IMR-90 (cell line): Measurements from ENCODE around the gene ATXN10. TPM values are rescaled to one million over a fixed set of nuclear protein-coding genes. Genes with fewer than 3 reads are reported as not detected.

Experiments
- ATAC-seq: fragments of 200-7000 bp; cut with Tn5 transposase; 2 replicates; pipeline ENCODE4 v1.9.1; 2020; ENCODE audit warnings: low read depth, mild to moderate bottlenecking, moderate library complexity
- BruUV-seq: library from RNA; stranded (reverse); fragments of 400-500 nt; replicated peaks from 2 replicates; lab custom pipeline; 2021; lab: Mats Ljungman, UMichigan
- CTCF ChIA-PET: fragments of 300-600 bp; formaldehyde crosslinking; extraction: SDS; loops from one replicate; lab custom pipeline; 2021; ENCODE audit warnings: antibody characterized with exemption; lab: Yijun Ruan, JAX
- POLR2A ChIA-PET: fragments of 300-600 bp; sonication (Branson Sonifier 250); formaldehyde crosslinking; loops from one replicate; lab custom pipeline; 2022; ENCODE audit warnings: antibody characterized with exemption; ENCODE audit not compliant: unreplicated experiment; lab: Charles Lee
- DNase-seq: peaks from one replicate; pipeline ENCODE4 v3.0.0; 2013
- H2AFZ ChIP-seq: replicated peaks from 2 replicates; pipeline ENCODE3; 2013; ENCODE audit warnings: low read length, mild to moderate bottlenecking; ENCODE audit not compliant: poor library complexity
- H2AK5ac ChIP-seq: 2 replicates; pipeline ENCODE4 v1.6.1; 2013; ENCODE audit warnings: low read depth, low read length, inconsistent platforms
- H2AK9ac ChIP-seq: replicated peaks from 2 replicates; pipeline ENCODE3; 2013; ENCODE audit warnings: mild to moderate bottlenecking, low read depth, low read length, moderate library complexity; ENCODE audit not compliant: poor library complexity
- H2BK120ac ChIP-seq: 2 replicates; pipeline ENCODE4 v1.6.1; 2013; ENCODE audit warnings: low read depth, low read length, inconsistent platforms
- H2BK15ac ChIP-seq: 3 replicates; pipeline ENCODE4 v1.6.1; 2013; ENCODE audit warnings: low read depth, low read length, inconsistent platforms
- H2BK20ac ChIP-seq: 2 replicates; pipeline ENCODE4 v1.6.1; 2013; ENCODE audit warnings: low read depth, mild to moderate bottlenecking, inconsistent platforms, low read length, moderate library complexity
- H2BK5ac ChIP-seq: 2 replicates; pipeline ENCODE4 v1.6.1; 2013; ENCODE audit warnings: mild to moderate bottlenecking, low read depth, low read length, inconsistent platforms; ENCODE audit not compliant: poor library complexity, severe bottlenecking
- H3K14ac ChIP-seq: replicated peaks from 2 replicates; pipeline ENCODE4 v1.6.1; 2013; ENCODE audit warnings: low read depth, low read length, inconsistent platforms
- H3K18ac ChIP-seq: 2 replicates; pipeline ENCODE4 v1.6.1; 2013; ENCODE audit warnings: low read depth, low read length, control low read depth
- H3K23ac ChIP-seq: 2 replicates; pipeline ENCODE4 v1.6.1; 2013; ENCODE audit warnings: low read depth, low read length, inconsistent platforms
- H3K27ac ChIP-seq: 2 replicates; pipeline ENCODE4 v1.5.1; 2013; ENCODE audit warnings: mild to moderate bottlenecking, control low read depth, low read length; ENCODE audit not compliant: insufficient read depth
- H3K27me3 ChIP-seq: 2 replicates; pipeline ENCODE4 v1.6.1; 2013; ENCODE audit warnings: low read length; ENCODE audit not compliant: control insufficient read depth, insufficient read depth
- H3K36me3 ChIP-seq: 2 replicates; pipeline ENCODE4 v1.6.1; 2013; ENCODE audit warnings: low read length, mixed read lengths; ENCODE audit not compliant: control insufficient read depth, insufficient read depth
- H3K4ac ChIP-seq: 2 replicates; pipeline ENCODE4 v1.6.1; 2013; ENCODE audit warnings: low read depth, low read length, inconsistent platforms
- H3K4me1 ChIP-seq: 2 replicates; pipeline ENCODE4 v1.6.1; 2013; ENCODE audit warnings: low read length, mixed read lengths; ENCODE audit not compliant: control insufficient read depth, insufficient read depth
- H3K4me2 ChIP-seq: 2 replicates; pipeline ENCODE4 v1.6.1; 2013; ENCODE audit warnings: low read depth, mild to moderate bottlenecking, control low read depth, low read length, moderate library complexity
- H3K4me3 ChIP-seq: 2 replicates; pipeline ENCODE4 v1.5.1; 2013; ENCODE audit warnings: low read depth, mild to moderate bottlenecking, control low read depth, low read length, moderate library complexity; ENCODE audit not compliant: insufficient read depth
- H3K56ac ChIP-seq: 2 replicates; pipeline ENCODE4 v1.6.1; 2013; ENCODE audit warnings: low read length, inconsistent platforms; ENCODE audit not compliant: insufficient read depth; ENCODE audit errors: extremely low read depth
- H3K79me1 ChIP-seq, 2 experiments: 2 replicates each; pipeline ENCODE4 v1.6.1; 2013; ENCODE audit warnings: low read length in 2 of 2, inconsistent platforms in 1 of 2, low read depth in 1 of 2
- H3K9ac ChIP-seq: 2 replicates; pipeline ENCODE4 v1.6.1; 2013; ENCODE audit warnings: low read depth, low read length, control low read depth
- H3K9me1 ChIP-seq: 2 replicates; pipeline ENCODE4 v1.6.1; 2013; ENCODE audit warnings: low read length, inconsistent platforms; ENCODE audit not compliant: insufficient read depth
- H3K9me3 ChIP-seq: 2 replicates; pipeline ENCODE4 v1.6.1; 2013; ENCODE audit warnings: low read length; ENCODE audit not compliant: control insufficient read depth, insufficient read depth
- H4K20me1 ChIP-seq: 2 replicates; pipeline ENCODE4 v1.6.1; 2013; ENCODE audit warnings: low read length, inconsistent platforms; ENCODE audit not compliant: insufficient read depth
- H4K5ac ChIP-seq: 2 replicates; pipeline ENCODE4 v1.6.1; 2013; ENCODE audit warnings: mild to moderate bottlenecking, low read depth, low read length, control low read depth
- H4K8ac ChIP-seq, 2 experiments: 2 replicates each; pipeline ENCODE4 v1.6.1; 2013; ENCODE audit warnings: low read depth in 2 of 2, low read length in 2 of 2, control low read depth in 1 of 2, inconsistent platforms in 1 of 2
- H4K91ac ChIP-seq: 2 replicates; pipeline ENCODE4 v1.6.1; 2013; ENCODE audit warnings: low read depth, low read length, inconsistent platforms; ENCODE audit not compliant: insufficient read depth
- FOS ChIP-seq: fragments of 150-350 bp; IDR thresholded peaks from 2 replicates; pipeline ENCODE4 v1.6.1; 2016; ENCODE audit warnings: low read depth, low read length
- MAZ ChIP-seq: IDR thresholded peaks from 2 replicates; pipeline ENCODE4 v1.6.1; 2012; ENCODE audit warnings: low read depth, mild to moderate bottlenecking, low read length, improper control_type of control experiment, moderate library complexity, borderline replicate concordance
- POLR2A ChIP-seq: IDR thresholded peaks from 2 replicates; pipeline ENCODE4 v1.6.1; 2012; ENCODE audit warnings: mild to moderate bottlenecking, low read depth, low read length
- RAD21 ChIP-seq: IDR thresholded peaks from 2 replicates; pipeline ENCODE4 v1.6.1; 2012; ENCODE audit warnings: low read length, improper control_type of control experiment
- RCOR1 ChIP-seq: IDR thresholded peaks from 2 replicates; pipeline ENCODE4 v1.6.1; 2012; ENCODE audit warnings: mild to moderate bottlenecking, low read length, improper control_type of control experiment; ENCODE audit not compliant: insufficient replicate concordance
- SMC3 ChIP-seq: fragments of 150-350 bp; IDR thresholded peaks from 2 replicates; pipeline ENCODE4 v1.6.1; 2016; ENCODE audit warnings: low read depth, mild to moderate bottlenecking, antibody characterized with exemption, low read length, moderate library complexity
- WGBS, 2 experiments: methylation state at CpG; one replicate each; pipeline versions ENCODE4 v1.1.5 to v1.1.7; 2013; ENCODE audit warnings: missing lambda C conversion rate in 2 of 2; ENCODE audit not compliant: insufficient read length in 1 of 2; ENCODE audit errors: extremely low coverage in 2 of 2; 5-methylcytosine and 5-hydroxymethylcytosine counted together
- dilution Hi-C: fragments of 300-500 bp; cut with HindIII; formaldehyde crosslinking; loops from one replicate; pipeline ENCODE4 v1.14.3; 2018; ENCODE audit warnings: low sequenced_read_pairs; ENCODE audit not compliant: unreplicated experiment
- in situ Hi-C: fragments of 300-500 bp; cut with MboI; formaldehyde crosslinking; loops from 3 replicates; pipeline ENCODE4 v1.14.3; 2019; ENCODE audit warnings: low sequenced_read_pairs, inconsistent platforms, mixed read lengths
- intact Hi-C: fragments of 100-400 bp; cut with micrococcal nuclease; formaldehyde crosslinking; loops from 2 replicates; pipeline ENCODE4 v1.10.0; 2022
- polyA plus RNA-seq, 3 experiments: library from polyadenylated mRNA; depleted of rRNA; stranded (reverse); fragments of >200 nt; gene quantifications; 2 replicates each; pipeline ENCODE4 v1.2.3, GENCODE V29; 2012; ENCODE audit warnings: low replicate concordance in 1 of 3
- total RNA-seq: library from RNA; depleted of rRNA; stranded (reverse); fragments of >200 nt; gene quantifications from 2 replicates; pipeline ENCODE4 v1.2.3, GENCODE V29; 2012
- TF ChIP-seq, protein P1 (sequence below): fragments of 150-350 bp; IDR thresholded peaks from 2 replicates; pipeline ENCODE4 v1.6.1; 2017; ENCODE audit warnings: mild to moderate bottlenecking, antibody characterized with exemption, low read length, low read depth

Gene ATXN10
- total and polyA plus RNA-seq, 2 of the 4 experiments (the other 2 are of a cell fraction) = 116 to 231 TPM

DNA sequence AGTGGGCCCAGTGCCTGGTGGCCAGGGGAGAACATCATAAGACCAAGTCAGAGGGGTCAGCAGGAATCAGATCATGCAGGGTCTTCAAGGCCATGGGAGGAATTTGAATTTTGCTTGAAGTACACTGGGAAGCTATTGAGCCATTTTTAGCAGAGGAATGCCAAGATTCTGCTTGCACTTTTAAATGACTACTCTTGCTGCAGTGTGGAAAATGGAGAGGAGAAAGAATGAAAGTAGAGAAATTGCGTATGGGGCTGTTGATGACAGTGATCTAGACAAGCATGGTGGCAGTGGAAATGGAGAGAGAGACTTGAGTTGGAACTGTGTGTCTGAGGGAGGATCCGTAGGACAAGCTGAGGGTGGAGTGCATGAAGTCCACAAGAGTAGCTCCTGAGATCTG lies 177.3 kb downstream of the ATXN10 start:
- Histone ChIP-seq H3K27me3 (no peaks in the 10 kb centered on the region), H4K20me1 (peaks cover 17% of the 10 kb centered on the region; the same call in 1 of the 2 replicates), H4K8ac (no peak overlapping the region), H3K79me1 (peaks cover 16 to 35% of the 10 kb centered on the region in 2 experiments; a peak in 3 of 4 replicates), H4K91ac (no peak overlapping the region), H3K4me2 (no peak overlapping the region), H3K27ac (no peak overlapping the region), H3K4me1 (peaks cover 2% of the 10 kb centered on the region; the same call in 1 of the 2 replicates), H3K18ac (no peak overlapping the region), H3K36me3 (peaks cover 28% of the 10 kb centered on the region), H2BK120ac (no peak overlapping the region), H3K9me1 (peaks cover 11% of the 10 kb centered on the region), H3K14ac (no peak overlapping the region), H3K4ac (no peak overlapping the region), H2AK5ac (no peak overlapping the region), H2AFZ (no peak overlapping the region), H4K5ac (no peak overlapping the region), H2AK9ac (no peak overlapping the region), H2BK5ac (no peak overlapping the region), H3K56ac (no peak overlapping the region), H3K9ac (no peak overlapping the region), H3K23ac (no peak overlapping the region), H3K4me3 (no peak overlapping the region), H3K9me3 (peaks cover 7% of the 10 kb centered on the region), H2BK20ac (no peak overlapping the region), H2BK15ac (no peak overlapping the region)
- dilution Hi-C loops = no loop called here
- BruUV-seq = no TSS peak
- ATAC-seq (no peak), DNase-seq (no peak)
- ChIA-PET CTCF (no interaction called here), POLR2A (no interaction called here)
- in situ Hi-C loops = loop anchor here (10.0 kb wide), 1 partner anchor 194 kb away; no protein-coding TSS in a partner anchor
- TF ChIP-seq FOS (no peak), RCOR1 (no peak), RAD21 (no peak), MAZ (no peak), POLR2A (no peak), SMC3 (no peak)
- TF ChIP-seq, protein P1, sequence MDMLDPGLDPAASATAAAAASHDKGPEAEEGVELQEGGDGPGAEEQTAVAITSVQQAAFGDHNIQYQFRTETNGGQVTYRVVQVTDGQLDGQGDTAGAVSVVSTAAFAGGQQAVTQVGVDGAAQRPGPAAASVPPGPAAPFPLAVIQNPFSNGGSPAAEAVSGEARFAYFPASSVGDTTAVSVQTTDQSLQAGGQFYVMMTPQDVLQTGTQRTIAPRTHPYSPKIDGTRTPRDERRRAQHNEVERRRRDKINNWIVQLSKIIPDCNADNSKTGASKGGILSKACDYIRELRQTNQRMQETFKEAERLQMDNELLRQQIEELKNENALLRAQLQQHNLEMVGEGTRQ = no peak
- intact Hi-C loops = loop anchor here (5.0 to 10.0 kb wide), 3 partner anchors 117 to 264 kb away; no protein-coding TSS in a partner anchor
- 100% methylated on average over 2 of the region's 2 CpGs; no CpG with 5 or more reads in 1 of the 2 experiments for WGBS, 2 experiments
